NCI-H1105 (cell line): ENCODE measurements around the gene SP140L.
"Not testable (repeated sequence)": the region's sequence is repeated elsewhere in the genome, so short reads cannot be mapped to it uniquely, and the experiment has no call there.

Source experiments
- DNase-seq: peaks from one replicate; lab custom pipeline; 2025; lab: John Stamatoyannopoulos, UW

Gene SP140L

DNA sequence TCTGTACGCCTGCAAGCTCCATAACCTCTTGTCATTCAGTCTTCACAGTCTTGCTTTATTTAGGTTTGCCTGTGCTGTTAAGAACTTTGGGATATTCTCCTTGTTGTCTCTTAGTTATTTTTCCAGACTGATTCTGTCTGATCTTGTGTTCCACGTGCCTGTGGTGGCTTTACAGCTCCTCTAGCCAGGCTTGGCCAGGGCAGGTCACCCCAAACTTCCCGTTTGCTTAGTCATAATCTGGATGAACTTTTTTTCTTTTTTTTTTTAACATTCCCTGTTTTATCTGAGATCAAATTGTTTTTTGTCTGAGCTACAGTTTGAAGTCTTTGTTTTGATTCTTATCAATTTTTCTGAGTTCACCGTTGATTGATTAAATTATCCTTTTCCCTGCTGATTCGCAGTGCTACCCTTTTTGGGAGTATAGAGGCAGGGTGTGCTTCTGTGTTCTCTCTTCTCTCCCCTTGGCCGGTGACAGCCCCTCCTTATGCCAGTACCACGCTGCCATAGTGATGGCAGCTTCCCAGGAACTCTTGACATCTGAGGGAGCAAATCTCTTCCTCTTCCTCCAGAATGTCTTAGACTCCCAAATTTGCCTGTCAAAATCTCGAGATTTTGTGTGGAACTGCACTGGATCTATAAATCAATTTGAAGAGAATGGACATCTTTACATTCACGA lies 91.5 kb downstream of the SP140L start:
- no peak for DNase-seq

DNA sequence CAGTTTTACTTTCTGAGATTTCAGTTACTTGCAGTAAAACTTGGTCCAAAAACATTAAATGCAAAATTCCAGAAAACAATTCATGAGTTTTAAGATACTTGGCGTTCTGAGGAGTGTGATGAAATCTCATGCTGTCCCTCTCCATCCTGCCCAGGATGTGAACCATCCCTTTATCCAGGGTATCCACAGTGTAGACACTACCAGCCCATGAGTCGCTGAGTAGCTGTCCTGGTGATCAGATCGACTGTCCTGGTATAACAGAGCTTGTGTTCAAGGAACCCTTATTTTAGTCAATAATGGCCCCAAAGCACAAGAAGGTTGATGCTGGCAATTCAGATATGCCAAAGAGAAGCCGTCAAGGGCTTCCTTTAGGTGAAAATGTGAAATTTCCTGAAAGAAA lies 92.2 kb downstream of the SP140L start:
- no peak for DNase-seq

DNA sequence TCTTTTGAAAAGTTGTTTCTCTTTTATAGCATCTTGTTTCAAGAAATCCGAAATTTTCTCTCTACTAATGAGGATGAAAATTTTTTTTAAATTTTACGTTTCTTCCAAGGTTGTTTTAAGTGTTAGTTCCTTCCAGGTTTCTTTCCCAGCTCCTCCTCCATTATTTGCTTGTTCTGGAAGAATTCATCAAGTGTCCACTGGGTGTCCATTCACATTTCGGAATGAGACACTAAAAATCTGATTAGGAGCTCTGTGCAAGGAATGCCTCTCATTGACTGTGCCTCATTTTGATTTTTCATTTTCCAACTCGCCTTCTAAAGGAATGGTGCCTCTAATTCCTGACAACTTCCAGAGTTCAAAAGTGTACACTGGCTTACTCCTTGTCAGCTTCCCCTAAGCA lies 95.2 kb downstream of the SP140L start:
- no peak for DNase-seq

DNA sequence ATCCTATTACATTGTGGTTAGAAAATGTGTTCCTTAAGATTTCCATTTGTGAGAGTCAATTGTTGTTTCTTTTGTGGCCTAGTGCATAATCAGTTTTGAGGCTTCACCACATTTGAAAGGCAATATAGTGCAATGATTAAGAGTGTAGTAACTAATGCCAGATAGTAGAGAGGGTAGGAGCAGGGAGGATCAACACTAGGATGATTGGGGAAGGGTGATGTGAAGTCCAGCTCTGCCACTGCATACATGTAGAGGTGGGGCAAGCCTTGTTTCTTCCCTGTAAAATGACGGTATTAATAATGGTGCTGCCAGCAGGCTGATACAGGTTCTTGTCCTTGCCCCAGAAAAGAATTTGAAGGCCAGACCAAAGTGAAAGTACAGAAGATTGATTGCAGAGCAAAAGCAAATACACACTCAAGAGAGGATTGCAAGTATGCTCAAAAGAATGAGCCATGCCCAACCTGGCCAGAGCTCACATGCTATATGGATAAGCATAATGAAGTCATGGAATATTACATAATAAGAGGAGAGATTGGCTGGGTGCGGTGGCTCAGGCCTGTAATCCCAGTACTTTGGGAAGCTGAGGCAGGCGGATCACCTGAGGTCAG lies 97.0 kb downstream of the SP140L start:
- no peak for DNase-seq

DNA sequence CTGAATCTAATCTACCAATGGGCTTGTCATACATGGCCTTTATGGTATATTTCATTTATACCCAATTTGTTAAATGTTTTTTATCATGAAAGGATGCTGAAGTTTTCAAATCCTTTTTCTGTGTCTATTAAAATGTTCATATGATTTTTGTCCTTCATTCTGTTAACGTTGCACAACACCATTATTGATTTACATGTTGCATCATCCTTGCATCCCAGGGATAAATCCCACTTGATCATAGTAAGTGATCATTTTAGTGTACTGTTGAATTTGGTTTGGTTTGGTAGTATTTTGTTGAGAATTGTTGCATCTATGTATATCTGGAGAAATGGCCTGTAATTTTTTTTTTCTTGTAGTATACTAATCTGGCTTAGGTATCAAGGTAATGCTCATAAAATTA lies 98.4 kb downstream of the SP140L start:
- DNase-seq: no peak

DNA sequence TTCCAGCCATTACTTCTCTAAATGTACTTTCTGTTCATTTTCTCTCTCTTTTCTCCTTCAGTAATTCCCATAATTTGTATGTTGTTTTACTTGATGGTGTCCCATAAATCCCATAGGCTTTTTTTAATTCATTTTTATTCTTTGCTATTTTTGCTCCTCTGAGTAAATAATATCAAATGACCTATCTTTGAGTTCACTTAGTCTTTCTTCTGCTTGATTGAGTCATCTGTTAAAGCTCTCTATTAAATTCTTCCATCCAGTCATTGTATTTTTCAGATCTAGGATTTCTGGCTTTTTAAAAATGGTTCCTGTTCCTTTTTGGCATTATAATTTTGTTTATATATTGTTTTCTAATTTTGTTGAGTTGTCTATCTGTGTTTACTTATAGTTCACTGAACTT lies 102.5 kb downstream of the SP140L start:
- DNase-seq: no peak

DNA sequence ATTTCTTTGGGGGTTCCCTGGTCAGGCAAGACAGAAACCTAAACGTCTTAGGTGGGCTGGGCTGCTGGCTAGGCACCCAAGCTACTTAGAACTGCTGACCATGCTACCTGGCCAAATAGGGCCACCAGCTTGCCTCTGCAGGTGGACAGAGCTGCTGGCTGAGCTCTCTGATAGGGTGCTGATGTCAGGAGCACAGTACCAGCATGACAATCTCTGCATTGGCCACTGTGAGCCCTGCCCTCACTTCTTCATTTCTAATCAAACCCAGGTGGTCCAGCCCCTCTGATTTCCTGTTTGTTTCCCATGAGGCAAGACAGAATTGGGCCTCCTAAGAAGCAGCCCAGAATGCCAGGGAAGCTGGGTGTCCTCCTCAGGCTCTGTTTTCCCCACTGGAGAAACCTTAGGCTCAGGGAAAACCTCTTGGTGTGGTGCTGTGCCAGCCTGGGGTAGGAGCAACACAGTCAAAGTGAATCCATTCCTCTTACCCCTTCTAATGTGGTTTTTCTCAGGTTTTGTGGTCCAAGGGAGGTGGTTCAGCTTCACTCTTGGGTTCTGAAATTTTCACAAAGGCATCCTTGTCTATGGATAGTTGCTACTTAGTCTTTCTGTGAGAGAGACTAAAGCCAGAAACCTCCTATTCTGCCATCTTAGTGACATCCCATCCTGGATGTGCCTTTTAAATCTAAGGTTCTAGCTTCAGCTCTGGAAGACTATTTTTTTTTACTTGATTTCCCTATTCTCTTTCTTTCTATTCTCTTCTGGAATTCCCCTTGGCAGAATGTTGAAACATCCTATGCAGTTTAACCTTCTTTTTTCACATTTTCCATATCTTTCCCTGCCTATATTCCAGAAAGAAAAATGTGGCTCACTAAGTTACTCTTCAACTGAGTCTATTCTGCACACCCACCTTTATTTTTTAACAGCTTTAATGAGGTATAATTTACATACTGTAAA lies 104.2 kb downstream of the SP140L start:
- no peak for DNase-seq

DNA sequence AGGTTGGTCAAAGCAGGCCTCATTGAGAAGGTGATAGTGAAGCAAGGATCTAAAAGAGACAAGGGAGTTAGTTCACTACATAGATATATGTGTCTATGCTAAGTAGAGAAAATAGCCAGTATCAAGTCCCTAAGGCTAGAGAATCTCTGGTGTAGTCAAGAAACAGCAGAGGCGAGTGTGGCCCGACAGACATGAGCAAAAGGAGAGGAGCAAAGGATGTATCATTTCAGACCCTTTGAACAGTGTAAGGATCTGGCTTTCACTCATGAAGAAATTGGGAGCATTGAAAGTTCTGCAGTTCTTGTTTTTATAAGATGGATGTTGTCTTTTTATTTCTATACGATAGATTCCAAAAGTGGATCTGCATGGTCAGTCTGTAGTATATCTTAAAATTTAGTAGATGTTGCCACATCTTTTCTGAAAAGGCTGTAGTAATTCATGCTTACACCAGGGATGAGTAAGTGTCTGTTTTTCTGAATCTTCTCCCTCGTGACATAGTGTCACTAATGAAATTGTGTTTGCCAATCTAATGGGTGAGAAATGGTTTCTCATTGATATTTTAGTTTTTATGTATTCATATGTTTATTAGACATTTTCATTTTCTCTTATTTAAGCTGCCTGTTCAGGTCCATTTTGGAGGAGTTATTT lies 107.8 kb downstream of the SP140L start:
- DNase-seq: no peak

DNA sequence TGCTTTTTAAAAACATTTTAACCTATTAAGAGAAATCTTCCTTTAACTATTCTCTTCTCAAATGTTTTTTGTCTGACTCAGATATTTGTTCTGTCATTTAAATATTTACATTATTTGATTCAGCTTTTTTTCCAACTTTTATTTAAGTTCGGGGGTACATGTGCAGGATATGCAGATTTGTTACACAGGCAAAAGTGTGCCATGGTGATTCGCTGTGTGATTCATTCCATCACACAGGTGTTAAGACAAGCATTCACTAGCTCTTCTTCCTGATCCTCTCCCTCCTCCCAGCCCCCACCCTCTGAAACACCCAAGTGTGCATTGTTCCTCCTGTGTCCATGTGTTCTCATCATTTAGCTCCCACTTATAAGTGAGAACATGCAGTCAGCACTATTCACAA lies 108.4 kb downstream of the SP140L start:
- DNase-seq: no peak

DNA sequence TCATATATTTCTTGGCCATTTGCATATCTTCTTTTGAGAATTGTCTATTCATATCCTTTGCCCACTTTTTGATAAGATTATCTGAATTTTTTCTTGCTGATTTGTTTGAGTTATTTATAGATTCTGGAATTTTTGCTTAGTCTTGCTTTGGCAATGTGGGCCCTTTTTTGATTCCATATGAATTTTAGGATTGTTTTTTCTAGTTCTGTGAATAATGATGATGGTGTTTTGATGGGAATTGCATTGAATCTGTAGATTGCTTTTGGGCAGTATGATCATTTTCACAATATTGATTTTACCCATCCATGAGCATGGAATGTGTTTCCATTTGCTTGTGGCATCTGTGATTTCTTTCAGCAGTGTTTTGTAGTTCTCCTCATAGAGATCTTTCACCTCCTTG lies 112.1 kb downstream of the SP140L start:
- DNase-seq: not testable (repeated sequence)

DNA sequence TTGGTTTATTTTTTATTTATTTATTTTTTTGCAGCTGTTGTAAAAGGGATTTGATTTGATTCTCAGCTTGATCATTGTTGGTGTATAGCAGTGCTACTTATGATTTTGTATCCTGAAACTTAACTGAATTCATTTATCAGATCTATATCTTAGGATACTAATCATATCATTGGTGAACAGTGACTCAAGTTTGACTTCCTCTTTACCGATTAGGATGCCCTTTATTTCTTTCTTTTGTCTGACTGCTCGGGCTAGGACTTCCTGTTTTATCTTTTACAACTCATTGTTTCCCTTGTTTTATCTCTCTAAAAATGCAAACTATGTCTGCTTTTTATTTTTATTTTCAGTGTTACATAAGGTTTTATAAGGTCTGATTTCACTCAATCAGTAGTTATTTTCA lies 112.6 kb downstream of the SP140L start:
- DNase-seq: no peak

DNA sequence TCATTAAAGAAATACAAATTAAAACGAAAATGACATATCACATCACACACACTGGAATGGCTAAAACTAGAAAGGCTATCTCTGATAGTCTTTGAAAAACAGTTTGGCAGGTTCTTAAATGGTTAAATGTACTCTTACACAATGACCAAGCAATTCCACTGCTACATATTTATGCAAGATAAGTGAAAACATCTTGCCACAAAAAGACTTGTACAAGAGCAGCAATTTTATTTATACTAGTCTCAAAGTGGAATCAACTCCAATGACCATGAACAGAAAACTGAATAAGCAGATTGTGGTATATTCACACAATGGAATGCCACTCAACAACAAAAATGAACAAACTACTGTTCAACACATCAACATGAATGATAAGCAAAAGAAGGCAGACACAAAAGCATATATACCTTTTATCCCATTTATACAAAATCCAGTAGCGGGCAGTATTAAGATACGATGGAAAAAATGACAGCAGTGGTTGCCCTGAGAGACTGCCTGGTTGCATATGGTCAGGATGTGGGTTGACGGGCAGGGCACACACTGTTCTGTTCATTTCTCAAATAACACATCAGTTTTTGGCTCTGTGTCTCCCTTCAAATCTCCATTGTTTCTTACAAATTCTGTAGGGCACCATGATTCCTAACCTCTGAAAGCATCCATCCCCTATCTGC lies 114.4 kb downstream of the SP140L start:
- no peak for DNase-seq

DNA sequence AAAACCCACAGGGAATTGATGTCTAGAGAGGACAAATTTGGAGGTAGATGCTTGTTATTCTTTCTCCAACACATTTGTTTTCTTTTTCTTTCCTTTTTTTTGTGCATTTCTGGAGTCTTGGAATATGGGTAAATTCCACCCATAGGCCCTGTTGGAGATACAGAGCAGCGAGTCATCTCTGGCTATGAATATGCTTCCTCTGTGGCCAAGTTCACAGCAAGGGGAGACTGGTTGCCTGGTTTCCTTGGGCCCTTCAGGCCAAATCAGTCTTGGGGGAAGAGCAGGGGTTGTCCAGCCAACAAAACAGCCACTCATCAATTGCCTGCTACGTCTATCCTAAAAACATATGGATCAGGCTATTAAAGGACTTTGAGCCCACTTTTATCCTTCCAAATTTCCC lies 116.5 kb downstream of the SP140L start:
- no peak for DNase-seq

DNA sequence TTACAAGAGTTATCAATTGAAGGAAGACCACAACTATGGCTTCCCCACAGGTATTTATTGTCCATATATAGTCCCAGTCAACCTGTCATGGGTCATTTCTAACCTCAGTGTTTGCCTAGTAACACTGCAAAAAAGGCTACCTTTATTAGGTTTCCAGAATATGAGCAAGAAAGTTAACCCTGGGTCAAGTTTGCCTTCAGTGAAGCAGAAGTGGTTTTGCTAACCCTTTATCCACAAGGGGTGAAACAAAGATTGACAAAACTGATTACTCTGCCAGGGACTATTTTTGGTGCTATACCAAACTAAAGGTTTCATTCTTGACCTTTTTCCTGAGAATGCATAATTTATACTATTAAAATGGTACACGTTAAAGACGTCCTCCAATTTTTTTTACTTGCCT lies 117.8 kb downstream of the SP140L start:
- no peak for DNase-seq

DNA sequence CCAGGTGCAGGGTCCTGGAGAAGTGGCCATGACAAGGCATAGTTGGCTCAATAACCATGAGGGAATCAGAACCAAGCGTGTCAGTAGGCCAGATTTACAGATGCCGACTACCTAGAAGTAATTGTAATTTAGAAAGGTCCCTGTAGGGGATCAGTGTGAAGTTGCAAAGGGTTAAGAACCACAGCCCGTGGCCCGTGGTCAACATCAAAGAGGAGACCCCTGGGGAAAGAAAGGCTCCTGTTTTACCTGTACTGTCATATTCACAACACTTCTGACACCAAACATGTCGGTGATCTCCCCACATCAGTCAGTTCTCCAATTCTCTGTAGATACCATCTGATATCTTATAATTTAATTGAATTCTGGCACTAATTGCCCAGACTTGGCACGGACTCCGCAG lies 120.0 kb downstream of the SP140L start:
- no peak for DNase-seq

DNA sequence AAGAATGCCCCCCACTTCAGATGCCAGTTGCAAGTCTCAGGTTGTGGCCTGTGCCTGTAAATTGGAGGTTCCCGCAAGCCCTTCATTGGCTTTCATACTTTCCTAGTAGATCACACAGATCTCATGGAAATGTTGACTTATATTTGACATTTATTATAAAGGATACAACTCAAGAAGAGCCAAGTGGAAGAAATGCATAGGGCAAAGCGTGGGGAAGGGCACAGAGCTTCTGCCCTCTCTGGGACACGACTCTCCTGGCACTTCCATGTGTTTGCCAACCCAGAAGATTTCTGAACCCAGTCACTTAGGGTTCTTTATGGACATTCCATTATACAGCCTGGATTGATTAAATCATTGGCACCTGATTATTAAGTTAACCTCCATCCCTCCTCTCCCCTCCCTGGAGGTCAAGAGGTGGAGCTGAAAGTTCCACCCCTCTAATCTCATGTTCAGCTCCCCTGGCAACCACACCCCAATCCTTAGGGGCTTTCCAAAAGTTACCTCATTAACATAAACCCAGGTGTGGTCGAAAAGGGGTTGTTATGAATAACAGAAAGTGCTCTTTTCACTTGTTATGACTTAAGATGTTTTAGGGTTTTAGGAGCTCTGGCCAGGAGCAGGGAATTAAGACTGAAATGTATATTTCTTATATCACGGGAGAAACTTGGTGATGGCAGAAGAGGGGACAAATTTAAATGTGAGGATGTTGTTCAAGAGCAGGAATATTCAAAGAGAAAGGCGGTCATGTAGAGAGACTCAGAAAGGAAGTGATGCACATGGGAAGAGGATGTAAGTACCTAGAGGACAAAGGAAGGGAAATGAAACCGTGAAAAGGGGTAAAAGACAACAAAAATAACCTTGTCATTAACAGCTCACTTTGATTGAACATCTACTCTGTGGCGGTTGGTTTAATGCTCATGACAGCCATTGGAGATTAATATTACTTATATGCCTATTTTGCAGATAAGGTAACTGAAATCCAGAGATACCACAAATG lies 120.8 kb downstream of the SP140L start:
- DNase-seq: no peak

DNA sequence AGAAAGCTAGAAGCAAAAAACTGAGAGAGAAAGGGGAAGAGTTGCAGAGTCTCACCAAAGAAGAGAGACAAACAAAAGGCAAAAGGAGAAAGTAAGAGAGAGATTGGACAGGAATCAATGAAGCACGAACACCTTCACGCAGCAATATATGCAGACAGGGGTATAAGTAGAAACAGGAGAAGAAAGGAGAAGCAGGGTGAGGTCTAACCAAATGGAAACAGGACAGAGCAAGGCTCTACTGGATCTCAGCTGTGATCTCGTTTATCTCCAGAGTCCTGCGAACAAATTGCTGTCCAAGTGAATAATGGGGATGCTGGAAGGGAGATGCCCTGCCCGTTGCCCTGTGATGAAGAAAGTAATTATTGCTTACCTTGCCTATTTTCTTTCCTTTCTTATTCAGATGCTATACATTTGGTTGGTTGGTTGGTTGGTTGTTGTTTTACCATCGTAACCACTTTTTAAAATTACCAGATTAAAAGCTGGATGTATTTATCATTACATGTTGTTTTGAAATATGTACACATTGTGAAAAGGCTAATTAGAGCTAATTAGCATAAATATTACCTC lies 123.0 kb downstream of the SP140L start:
- DNase-seq: no peak

DNA sequence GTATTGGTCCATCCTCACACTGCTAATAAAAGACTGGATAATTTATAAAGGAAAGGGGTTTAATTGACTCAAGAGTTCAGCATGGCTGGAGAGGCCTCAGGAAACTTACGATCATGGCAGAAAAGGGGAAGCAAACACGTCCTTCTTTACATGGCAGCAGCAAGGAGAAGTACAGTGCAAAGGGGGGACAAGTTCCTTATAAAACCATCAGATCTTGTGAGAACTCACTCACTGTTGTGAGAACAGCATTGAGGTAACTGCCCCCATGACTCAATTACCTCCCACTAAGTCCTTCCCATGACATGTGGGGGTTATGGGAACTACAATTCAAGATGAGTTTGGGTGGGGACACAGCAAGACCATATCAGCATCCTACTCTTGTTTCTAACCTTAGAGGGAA lies 126.0 kb downstream of the SP140L start:
- DNase-seq: no peak
